ENCODE data around the gene ADAMTS10. TPM values are rescaled to one million over a fixed set of nuclear protein-coding genes. Genes with fewer than 3 reads are reported as not detected.

ADAMTS10 gene
- total and polyA plus RNA-seq, 2 of the 8 experiments (the other 6 are each of a cell fraction or from before 2014, with no cell fraction given): 6.9 to 17.4 TPM

GRCh38 chr19:8612807-8613171, 2.3 kb upstream of the ADAMTS10 start:
- H3K14ac ChIP-seq (ENCODE audit: insufficient read length): no peak overlapping the region
- no peak overlapping the region for H4K91ac ChIP-seq (replicated peaks; ENCODE audit: insufficient read length, low read length)
- no peaks in the 10 kb centered on the region for H3K9me3 ChIP-seq (ENCODE audit: insufficient read depth in 2 of 2, low read depth in 1 of 2, low read length in 1 of 2)
- H3K9ac ChIP-seq (replicated peaks in 1 of 4; ENCODE audit: extremely low read depth in 1 of 4, low read depth in 3 of 4, low read length in 3 of 4): no peak overlapping the region
- no peak overlapping the region for H2AFZ ChIP-seq (ENCODE audit: low read length)
- POLR2A ChIA-PET (ENCODE audit: partially characterized antibody): interaction anchor here (1.3 to 2.3 kb wide), 4 partner anchors 16 to 29 kb away, joined by 4 to 9 read pairs (median 4); partner anchors contain the start of gene NFILZ
- H2BK5ac ChIP-seq (ENCODE audit: low read depth, low read length): no peak overlapping the region
- no peaks in the 10 kb centered on the region for H3K27me3 ChIP-seq (replicated peaks in 1 of 4; ENCODE audit: control insufficient read depth in 3 of 4, extremely low read depth in 1 of 4, insufficient read depth in 3 of 4, low read length in 3 of 4)
- H3K18ac ChIP-seq (ENCODE audit: extremely low read depth, low read length): no peak overlapping the region
- no peak for FAIRE-seq
- H3K23ac ChIP-seq (ENCODE audit: insufficient read length): no peak overlapping the region
- H2BK12ac ChIP-seq (ENCODE audit: low read depth, low read length): no peak overlapping the region
- CTCF ChIA-PET (ENCODE audit: partially characterized antibody): interaction anchor here (0.7 to 3.3 kb wide), 8 partner anchors 8 to 391 kb away, joined by 3 to 21 read pairs (median 6); no protein-coding TSS in a partner anchor
- peaks cover 15% of the 10 kb centered on the region for H3K23me2 ChIP-seq (ENCODE audit: low read depth, low read length)
- H2BK120ac ChIP-seq (replicated peaks; ENCODE audit: low read depth, low read length): no peak overlapping the region
- no peak for TF ChIP-seq EZH2 (IDR thresholded peaks at IDR 0.05; ENCODE audit: low read depth, low read length, severe bottlenecking)
- TF ChIP-seq POLR2A (IDR thresholded peaks at IDR 0.05; ENCODE audit: control extremely low read depth in 1 of 2, low read depth in 2 of 2, low read length in 2 of 2): no peak
- TF ChIP-seq ATF2 (IDR thresholded peaks at IDR 0.05; ENCODE audit: low read length): no peak
- TF ChIP-seq RAD21 (IDR thresholded peaks at IDR 0.05 in 1 of 2, conservative IDR thresholded peaks at IDR 0.05 in 1 of 2; ENCODE audit: low read depth in 2 of 2, low read length in 2 of 2): no peak
- TF ChIP-seq TCF12 (IDR thresholded peaks at IDR 0.05; ENCODE audit: low read depth, low read length): no peak
- no peak for TF ChIP-seq BACH1 (IDR thresholded peaks at IDR 0.05; ENCODE audit: low read length)
- no peak for TF ChIP-seq SRF (IDR thresholded peaks at IDR 0.05; ENCODE audit: low read depth, low read length)
- TF ChIP-seq CREB1 (IDR thresholded peaks at IDR 0.05): no peak
- no peak for TF ChIP-seq SP4 (IDR thresholded peaks at IDR 0.05; ENCODE audit: low read length)
- TF ChIP-seq KDM5A (IDR thresholded peaks at IDR 0.05; ENCODE audit: low read length): no peak
- DNase-seq (ENCODE audit: low read depth in 1 of 2, low spot score in 2 of 2): no peak
- H2AK5ac ChIP-seq (ENCODE audit: low read depth, low read length): no peak overlapping the region
- H4K5ac ChIP-seq (ENCODE audit: insufficient read length, low read depth, low read length): no peak overlapping the region
- H3K4ac ChIP-seq (replicated peaks; ENCODE audit: insufficient read length, low read depth, low read length): no peak overlapping the region
- no peak overlapping the region for H3K4me3 ChIP-seq (ENCODE audit: extremely low read depth in 1 of 4, insufficient read depth in 2 of 4, low read depth in 3 of 4, low read length in 4 of 4)
- H4K20me1 ChIP-seq (replicated peaks in 1 of 2; ENCODE audit: control insufficient read depth in 1 of 2, insufficient read depth in 2 of 2, low read length in 2 of 2): peaks cover 0 to 2% of the 10 kb centered on the region in 2 experiments
- H3K36me3 ChIP-seq (ENCODE audit: control insufficient read depth in 2 of 4, insufficient read depth in 4 of 4, low read length in 3 of 4): no peaks in the 10 kb centered on the region
- H3K79me1 ChIP-seq (ENCODE audit: low read depth, low read length): peaks cover 3% of the 10 kb centered on the region; the same call in 1 of the 2 replicates
- peaks cover 0 to 6% of the 10 kb centered on the region in 2 experiments; a peak in 1 of 4 replicates for H3K79me2 ChIP-seq (ENCODE audit: control insufficient read depth in 1 of 2, insufficient read depth in 2 of 2, low read length in 2 of 2)
- H4K8ac ChIP-seq (ENCODE audit: extremely low read depth, insufficient read depth, low read length): no peak overlapping the region
- H3K4me1 ChIP-seq (replicated peaks in 1 of 4; ENCODE audit: control insufficient read depth in 3 of 4, insufficient read depth in 4 of 4, low read length in 3 of 4): peaks cover 10 to 25% (median 18%) of the 10 kb centered on the region in 4 experiments
- no peak overlapping the region for H3K4me2 ChIP-seq (ENCODE audit: insufficient read depth in 1 of 2, low read depth in 2 of 2, low read length in 2 of 2)
- WGBS, 2 experiments (ENCODE audit: extremely low coverage in 1 of 2, insufficient coverage in 1 of 2, insufficient read length in 1 of 2, insufficient replicate concordance in 2 of 2, low coverage in 1 of 2, low lambda C conversion rate in 2 of 2, missing lambda C conversion rate in 1 of 2): 82% methylated on average over 5 of the region's 5 CpGs; no CpG with 5 or more reads in 1 of the 2 experiments
- no peak overlapping the region for H2BK20ac ChIP-seq (ENCODE audit: low read length)
- H2BK15ac ChIP-seq (ENCODE audit: low read length): no peak overlapping the region
- no peak overlapping the region for H3K56ac ChIP-seq (replicated peaks; ENCODE audit: insufficient read length, low read depth, low read length)
- H3K27ac ChIP-seq (ENCODE audit: low read depth, low read length): no peak overlapping the region
